Measurements from ENCODE around the gene USP33.
A peak's percentile ranks its signal among the peaks of the same experiment; 100 is the strongest.

Gene USP33

GRCh38 chr1:77671836-77672235, 87.8 kb downstream of the USP33 start:
- no peak overlapping the region for H3K9ac ChIP-seq (ENCODE audit: low read length)
- H3K4me3 ChIP-seq (ENCODE audit: low read depth, low read length) = no peak overlapping the region
- peaks cover 10% of the 10 kb centered on the region for H3K4me1 ChIP-seq (ENCODE audit: control insufficient read depth, insufficient read depth, low read length)

GRCh38 chr1:77670330-77670729, 89.3 kb downstream of the USP33 start:
- no peaks in the 10 kb centered on the region for H3K9me3 ChIP-seq (ENCODE audit: control insufficient read depth, insufficient read depth, low read depth, low read length)
- H3K4me1 ChIP-seq (ENCODE audit: control insufficient read depth, insufficient read depth, low read length) = peaks cover 10% of the 10 kb centered on the region
- no peaks in the 10 kb centered on the region for H3K27me3 ChIP-seq (ENCODE audit: control insufficient read depth, insufficient read depth, low read length)
- H3K4me3 ChIP-seq (ENCODE audit: low read depth, low read length) = no peak overlapping the region
- H3K36me3 ChIP-seq (ENCODE audit: control insufficient read depth, insufficient read depth, low read length) = no peaks in the 10 kb centered on the region
- H3K27ac ChIP-seq (ENCODE audit: low read depth, low read length) = no peak overlapping the region
- no peak overlapping the region for H3K9ac ChIP-seq (ENCODE audit: low read length)

More at GRCh38 chr1:77671836-77672235, 87.8 kb downstream of the USP33 start:
- Histone ChIP-seq H3K36me3 (ENCODE audit: control insufficient read depth, insufficient read depth, low read length) (peaks cover 4% of the 10 kb centered on the region; the same call in 1 of the 2 replicates), H3K9me3 (ENCODE audit: control insufficient read depth, insufficient read depth, low read depth, low read length) (no peaks in the 10 kb centered on the region), H3K27ac (ENCODE audit: low read depth, low read length) (no peak overlapping the region), H3K27me3 (ENCODE audit: control insufficient read depth, insufficient read depth, low read length) (no peaks in the 10 kb centered on the region)

GRCh38 chr1:77668924-77669449, 90.7 kb downstream of the USP33 start:
- Histone ChIP-seq H3K27me3 (ENCODE audit: control insufficient read depth, insufficient read depth, low read length) (no peaks in the 10 kb centered on the region), H3K9ac (ENCODE audit: low read length) (no peak overlapping the region), H3K4me3 (ENCODE audit: low read depth, low read length) (no peak overlapping the region), H3K4me1 (ENCODE audit: control insufficient read depth, insufficient read depth, low read length) (peaks cover 10% of the 10 kb centered on the region), H3K27ac (ENCODE audit: low read depth, low read length) (no peak overlapping the region), H3K9me3 (ENCODE audit: control insufficient read depth, insufficient read depth, low read depth, low read length) (no peaks in the 10 kb centered on the region), H3K36me3 (ENCODE audit: control insufficient read depth, insufficient read depth, low read length) (no peaks in the 10 kb centered on the region)

- Histone ChIP-seq H3K9me3 (ENCODE audit: control insufficient read depth, insufficient read depth, low read depth, low read length) (no peaks in the 10 kb centered on the region), H3K4me1 (ENCODE audit: control insufficient read depth, insufficient read depth, low read length) (peaks cover 4% of the 10 kb centered on the region; the same call in 1 of the 2 replicates), H3K4me3 (ENCODE audit: low read depth, low read length) (no peak overlapping the region), H3K36me3 (ENCODE audit: control insufficient read depth, insufficient read depth, low read length) (no peaks in the 10 kb centered on the region), H3K27me3 (ENCODE audit: control insufficient read depth, insufficient read depth, low read length) (no peaks in the 10 kb centered on the region), H3K27ac (ENCODE audit: low read depth, low read length) (no peak overlapping the region), H3K9ac (ENCODE audit: low read length) (no peak overlapping the region)
Observed at GRCh38 chr1:77664939-77665516, 94.6 kb downstream of the USP33 start.

- H3K4me1 ChIP-seq (ENCODE audit: control insufficient read depth, insufficient read depth, low read length) = no peaks in the 10 kb centered on the region
- peak overlapping the region; percentile 26; the same call in 1 of the 2 replicates for H3K27ac ChIP-seq (ENCODE audit: low read depth, low read length)
- no peaks in the 10 kb centered on the region for H3K36me3 ChIP-seq (ENCODE audit: control insufficient read depth, insufficient read depth, low read length)
- H3K4me3 ChIP-seq (ENCODE audit: low read depth, low read length) = no peak overlapping the region
- no peaks in the 10 kb centered on the region for H3K27me3 ChIP-seq (ENCODE audit: control insufficient read depth, insufficient read depth, low read length)
- H3K9ac ChIP-seq (ENCODE audit: low read length) = no peak overlapping the region
- no peaks in the 10 kb centered on the region for H3K9me3 ChIP-seq (ENCODE audit: control insufficient read depth, insufficient read depth, low read depth, low read length)
Observed at GRCh38 chr1:77661696-77662095, 98.0 kb downstream of the USP33 start.

GRCh38 chr1:77659879-77660593, 99.6 kb downstream of the USP33 start:
- Histone ChIP-seq H3K4me3 (ENCODE audit: low read depth, low read length) (no peak overlapping the region), H3K9me3 (ENCODE audit: control insufficient read depth, insufficient read depth, low read depth, low read length) (no peaks in the 10 kb centered on the region; the same call in 1 of the 2 replicates), H3K27ac (ENCODE audit: low read depth, low read length) (no peak overlapping the region), H3K27me3 (ENCODE audit: control insufficient read depth, insufficient read depth, low read length) (no peaks in the 10 kb centered on the region), H3K4me1 (ENCODE audit: control insufficient read depth, insufficient read depth, low read length) (no peaks in the 10 kb centered on the region), H3K36me3 (ENCODE audit: control insufficient read depth, insufficient read depth, low read length) (no peaks in the 10 kb centered on the region; the same call in 1 of the 2 replicates), H3K9ac (ENCODE audit: low read length) (no peak overlapping the region)

GRCh38 chr1:77658271-77658670, 101.4 kb downstream of the USP33 start:
- Histone ChIP-seq H3K9ac (ENCODE audit: low read length) (no peak overlapping the region), H3K9me3 (ENCODE audit: control insufficient read depth, insufficient read depth, low read depth, low read length) (no peaks in the 10 kb centered on the region; the same call in 1 of the 2 replicates), H3K4me3 (ENCODE audit: low read depth, low read length) (no peak overlapping the region), H3K36me3 (ENCODE audit: control insufficient read depth, insufficient read depth, low read length) (no peaks in the 10 kb centered on the region; the same call in 1 of the 2 replicates), H3K27ac (ENCODE audit: low read depth, low read length) (no peak overlapping the region), H3K27me3 (ENCODE audit: control insufficient read depth, insufficient read depth, low read length) (no peaks in the 10 kb centered on the region), H3K4me1 (ENCODE audit: control insufficient read depth, insufficient read depth, low read length) (no peaks in the 10 kb centered on the region)

- Histone ChIP-seq H3K9me3 (ENCODE audit: control insufficient read depth, insufficient read depth, low read depth, low read length) (peaks cover 9% of the 10 kb centered on the region), H3K27me3 (ENCODE audit: control insufficient read depth, insufficient read depth, low read length) (no peaks in the 10 kb centered on the region), H3K27ac (ENCODE audit: low read depth, low read length) (no peak overlapping the region), H3K36me3 (ENCODE audit: control insufficient read depth, insufficient read depth, low read length) (peaks cover 10% of the 10 kb centered on the region), H3K9ac (ENCODE audit: low read length) (no peak overlapping the region), H3K4me3 (ENCODE audit: low read depth, low read length) (no peak overlapping the region), H3K4me1 (ENCODE audit: control insufficient read depth, insufficient read depth, low read length) (no peaks in the 10 kb centered on the region)
Observed at GRCh38 chr1:77655431-77655974, 104.1 kb downstream of the USP33 start.

GRCh38 chr1:77652970-77653516, 106.6 kb downstream of the USP33 start:
- H3K36me3 ChIP-seq (ENCODE audit: control insufficient read depth, insufficient read depth, low read length) = peaks cover 10% of the 10 kb centered on the region
- no peaks in the 10 kb centered on the region for H3K27me3 ChIP-seq (ENCODE audit: control insufficient read depth, insufficient read depth, low read length)
- H3K9me3 ChIP-seq (ENCODE audit: control insufficient read depth, insufficient read depth, low read depth, low read length) = peaks cover 15% of the 10 kb centered on the region
- no peak overlapping the region for H3K27ac ChIP-seq (ENCODE audit: low read depth, low read length)
- H3K4me3 ChIP-seq (ENCODE audit: low read depth, low read length) = no peak overlapping the region
- H3K9ac ChIP-seq (ENCODE audit: low read length) = no peak overlapping the region
- no peaks in the 10 kb centered on the region for H3K4me1 ChIP-seq (ENCODE audit: control insufficient read depth, insufficient read depth, low read length)

- peaks cover 10% of the 10 kb centered on the region for H3K36me3 ChIP-seq (ENCODE audit: control insufficient read depth, insufficient read depth, low read length)
- H3K9ac ChIP-seq (ENCODE audit: low read length) = no peak overlapping the region
- H3K27me3 ChIP-seq (ENCODE audit: control insufficient read depth, insufficient read depth, low read length) = no peaks in the 10 kb centered on the region
- no peak overlapping the region for H3K4me3 ChIP-seq (ENCODE audit: low read depth, low read length)
- H3K27ac ChIP-seq (ENCODE audit: low read depth, low read length) = no peak overlapping the region
- H3K4me1 ChIP-seq (ENCODE audit: control insufficient read depth, insufficient read depth, low read length) = no peaks in the 10 kb centered on the region
- peaks cover 15% of the 10 kb centered on the region for H3K9me3 ChIP-seq (ENCODE audit: control insufficient read depth, insufficient read depth, low read depth, low read length)
Observed at GRCh38 chr1:77652268-77652667, 107.4 kb downstream of the USP33 start.

- peaks cover 21% of the 10 kb centered on the region for H3K36me3 ChIP-seq (ENCODE audit: control insufficient read depth, insufficient read depth, low read length)
- H3K27ac ChIP-seq (ENCODE audit: low read depth, low read length) = no peak overlapping the region
- H3K4me3 ChIP-seq (ENCODE audit: low read depth, low read length) = no peak overlapping the region
- no peaks in the 10 kb centered on the region for H3K27me3 ChIP-seq (ENCODE audit: control insufficient read depth, insufficient read depth, low read length)
- no peak overlapping the region for H3K9ac ChIP-seq (ENCODE audit: low read length)
- peaks cover 15% of the 10 kb centered on the region for H3K9me3 ChIP-seq (ENCODE audit: control insufficient read depth, insufficient read depth, low read depth, low read length)
- H3K4me1 ChIP-seq (ENCODE audit: control insufficient read depth, insufficient read depth, low read length) = no peaks in the 10 kb centered on the region
Observed at GRCh38 chr1:77649127-77649526, 110.5 kb downstream of the USP33 start.

Measured in HUES6 (cell line).